Fibroblast of lung (primary cell): ENCODE results near the gene KRTAP4-7. TPM values are rescaled to one million over a fixed set of nuclear protein-coding genes. Genes with fewer than 3 reads are reported as not detected.
"Not testable (repeated sequence)": the region's sequence is repeated elsewhere in the genome, so short reads cannot be mapped to it uniquely, and the experiment has no call there.

Source experiments
- DNase-seq, 2 donors: peaks; one replicate each; pipeline versions ENCODE4 v3.0.0 to v3.0.0-alpha.2; 2010; ENCODE audit warnings: low read depth in 2 of 2
- H2AFZ ChIP-seq: 2 replicates; pipeline ENCODE4 v1.5.1; 2012; ENCODE audit warnings: low read length, control low read depth, inconsistent platforms
- H3K27ac ChIP-seq: 2 replicates; pipeline ENCODE4 v1.5.1; 2011; ENCODE audit warnings: low read length, control low read depth; ENCODE audit not compliant: insufficient read depth
- H3K27me3 ChIP-seq: 2 replicates; pipeline ENCODE4 v1.5.1; 2011; ENCODE audit warnings: mild to moderate bottlenecking, low read length; ENCODE audit not compliant: control insufficient read depth, insufficient read depth
- H3K36me3 ChIP-seq: 2 replicates; pipeline ENCODE4 v1.5.1; 2011; ENCODE audit warnings: low read length; ENCODE audit not compliant: control insufficient read depth, insufficient read depth
- H3K4me1 ChIP-seq: 2 replicates; pipeline ENCODE4 v1.5.1; 2011; ENCODE audit warnings: low read length; ENCODE audit not compliant: control insufficient read depth, insufficient read depth; ENCODE audit errors: extremely low read depth
- H3K4me2 ChIP-seq: 2 replicates; pipeline ENCODE4 v1.5.1; 2011; ENCODE audit warnings: low read length, control low read depth; ENCODE audit not compliant: insufficient read depth; ENCODE audit errors: extremely low read depth
- H3K4me3 ChIP-seq, 4 experiments: fragments of 200-600 bp in 1 of 4; sonication (generic) in 1 of 4; replicated peaks in 1 of 4; 2 replicates each; pipeline ENCODE4 v1.5.1; 2011 to 2016; ENCODE audit warnings: low read length in 4 of 4, low read depth in 3 of 4, mild to moderate bottlenecking in 3 of 4, control low read depth in 2 of 4, inconsistent platforms in 1 of 4, mixed read lengths in 1 of 4; ENCODE audit not compliant: insufficient read depth in 1 of 4; ENCODE audit errors: control extremely low read depth in 1 of 4
- H3K79me2 ChIP-seq: 2 replicates; pipeline ENCODE4 v1.5.1; 2012; ENCODE audit warnings: mild to moderate bottlenecking, low read length, inconsistent platforms; ENCODE audit not compliant: control insufficient read depth, insufficient read depth
- H3K9ac ChIP-seq: 2 replicates; pipeline ENCODE4 v1.5.1; 2011; ENCODE audit warnings: mild to moderate bottlenecking, low read length, control low read depth; ENCODE audit not compliant: insufficient read depth
- H3K9me3 ChIP-seq: 2 replicates; pipeline ENCODE4 v1.5.1; 2012; ENCODE audit warnings: low read depth, low read length; ENCODE audit not compliant: control insufficient read depth, insufficient read depth
- H4K20me1 ChIP-seq: 2 replicates; pipeline ENCODE4 v1.5.1; 2011; ENCODE audit warnings: low read length; ENCODE audit not compliant: control insufficient read depth, insufficient read depth; ENCODE audit errors: extremely low read depth
- CTCF ChIP-seq, 2 donors: IDR thresholded peaks in 1 of 2; conservative IDR thresholded peaks in 1 of 2; 1 replicate in 1 of 2; 2 replicates in 1 of 2; pipeline ENCODE4 v1.5.1; 2011 to 2012; ENCODE audit warnings: low read length in 2 of 2, control low read depth in 1 of 2, inconsistent platforms in 1 of 2, low read depth in 1 of 2, mild to moderate bottlenecking in 1 of 2
- EZH2 ChIP-seq: IDR thresholded peaks from 2 replicates; pipeline ENCODE4 v1.5.1; 2012; ENCODE audit warnings: low read length, control low read depth, mild to moderate bottlenecking; ENCODE audit errors: missing control alignments
- polyA plus RNA-seq, 2 donors: library from polyadenylated mRNA; depleted of rRNA in 1 of 2; stranded (reverse) in 1 of 2; unstranded in 1 of 2; fragments of >200 nt; gene quantifications; 2 replicates each; pipeline ENCODE4 v1.2.1, GENCODE V29; 2011 to 2012; ENCODE audit warnings: missing spikeins in 1 of 2
- total RNA-seq: library from RNA; depleted of rRNA; stranded (reverse); fragments of >200 nt; gene quantifications from 2 replicates; pipeline ENCODE4 v1.2.1, GENCODE V29; 2014

The KRTAP4-7 gene
- total and polyA plus RNA-seq, 2 donors (not counting 1 experiment from before 2014, with no cell fraction given) = not detected

- no peak overlapping the region for H3K9ac ChIP-seq
- H3K4me1 ChIP-seq = peaks cover 41% of the 10 kb centered on the region
- H2AFZ ChIP-seq = no peak overlapping the region
- no peak for TF ChIP-seq CTCF (conservative IDR thresholded peaks at IDR 0.05 in 1 of 2, IDR thresholded peaks at IDR 0.05 in 1 of 2; ENCODE audit: low read depth in 1 of 2, low read length in 2 of 2)
- TF ChIP-seq EZH2 = no peak
- H3K27me3 ChIP-seq = no peaks in the 10 kb centered on the region
- no peaks in the 10 kb centered on the region for H4K20me1 ChIP-seq
- DNase-seq = peak; percentile 47 to 99
- no peaks in the 10 kb centered on the region for H3K9me3 ChIP-seq
- H3K27ac ChIP-seq = peak overlapping the region; percentile 77
- H3K36me3 ChIP-seq = no peaks in the 10 kb centered on the region
- H3K79me2 ChIP-seq = no peaks in the 10 kb centered on the region
- H3K4me2 ChIP-seq = no peak overlapping the region
- no peak overlapping the region for H3K4me3 ChIP-seq
These were observed 22.0 kb upstream of the KRTAP4-7 start for GRCh38 chr17:41061964-41062363.

GRCh38 chr17:41063449-41063848, 20.5 kb upstream of the KRTAP4-7 start:
- Histone ChIP-seq H3K9ac (no peak overlapping the region), H3K4me2 (no peak overlapping the region)
- TF ChIP-seq EZH2 = no peak
- no peak for TF ChIP-seq CTCF (conservative IDR thresholded peaks at IDR 0.05 in 1 of 2, IDR thresholded peaks at IDR 0.05 in 1 of 2; ENCODE audit: low read depth in 1 of 2, low read length in 2 of 2)

GRCh38 chr17:41064301-41064700, 19.6 kb upstream of the KRTAP4-7 start:
- Histone ChIP-seq H3K9me3 (no peaks in the 10 kb centered on the region), H3K4me2 (no peak overlapping the region), H3K79me2 (no peaks in the 10 kb centered on the region), H3K4me3 (no peak overlapping the region), H3K4me1 (peaks cover 36% of the 10 kb centered on the region), H3K27me3 (no peaks in the 10 kb centered on the region), H2AFZ (no peak overlapping the region), H3K36me3 (no peaks in the 10 kb centered on the region), H3K9ac (no peak overlapping the region), H4K20me1 (no peaks in the 10 kb centered on the region), H3K27ac (no peak overlapping the region)
- no peak for TF ChIP-seq EZH2
- no peak for TF ChIP-seq CTCF (conservative IDR thresholded peaks at IDR 0.05 in 1 of 2, IDR thresholded peaks at IDR 0.05 in 1 of 2; ENCODE audit: low read depth in 1 of 2, low read length in 2 of 2)
- DNase-seq = no peak

More at GRCh38 chr17:41063449-41063848, 20.5 kb upstream of the KRTAP4-7 start:
- H3K4me1 ChIP-seq = peaks cover 42% of the 10 kb centered on the region
- no peaks in the 10 kb centered on the region for H3K9me3 ChIP-seq
- H2AFZ ChIP-seq = no peak overlapping the region
- no peaks in the 10 kb centered on the region for H3K27me3 ChIP-seq
- H3K4me3 ChIP-seq = no peak overlapping the region
- no peak for DNase-seq
- no peaks in the 10 kb centered on the region for H3K79me2 ChIP-seq
- H3K27ac ChIP-seq = no peak overlapping the region
- H3K36me3 ChIP-seq = no peaks in the 10 kb centered on the region
- H4K20me1 ChIP-seq = no peaks in the 10 kb centered on the region

- H3K9me3 ChIP-seq, H3K36me3 ChIP-seq, H3K27me3 ChIP-seq, H3K4me2 ChIP-seq, H3K9ac ChIP-seq, H3K79me2 ChIP-seq, H3K4me3 ChIP-seq, DNase-seq, H4K20me1 ChIP-seq, H3K27ac ChIP-seq, H2AFZ ChIP-seq: not testable (repeated sequence)
- H3K4me1 ChIP-seq = peaks cover 29% of the 10 kb centered on the region
These were observed 18.8 kb upstream of the KRTAP4-7 start for GRCh38 chr17:41065016-41065689.
